Measurements from ENCODE around the gene KRT84. TPM values are rescaled to one million over a fixed set of nuclear protein-coding genes. Genes with fewer than 3 reads are reported as not detected.

Gene KRT84
- total RNA-seq, 1 experiment from 2014 or later, result not detected

DNA sequence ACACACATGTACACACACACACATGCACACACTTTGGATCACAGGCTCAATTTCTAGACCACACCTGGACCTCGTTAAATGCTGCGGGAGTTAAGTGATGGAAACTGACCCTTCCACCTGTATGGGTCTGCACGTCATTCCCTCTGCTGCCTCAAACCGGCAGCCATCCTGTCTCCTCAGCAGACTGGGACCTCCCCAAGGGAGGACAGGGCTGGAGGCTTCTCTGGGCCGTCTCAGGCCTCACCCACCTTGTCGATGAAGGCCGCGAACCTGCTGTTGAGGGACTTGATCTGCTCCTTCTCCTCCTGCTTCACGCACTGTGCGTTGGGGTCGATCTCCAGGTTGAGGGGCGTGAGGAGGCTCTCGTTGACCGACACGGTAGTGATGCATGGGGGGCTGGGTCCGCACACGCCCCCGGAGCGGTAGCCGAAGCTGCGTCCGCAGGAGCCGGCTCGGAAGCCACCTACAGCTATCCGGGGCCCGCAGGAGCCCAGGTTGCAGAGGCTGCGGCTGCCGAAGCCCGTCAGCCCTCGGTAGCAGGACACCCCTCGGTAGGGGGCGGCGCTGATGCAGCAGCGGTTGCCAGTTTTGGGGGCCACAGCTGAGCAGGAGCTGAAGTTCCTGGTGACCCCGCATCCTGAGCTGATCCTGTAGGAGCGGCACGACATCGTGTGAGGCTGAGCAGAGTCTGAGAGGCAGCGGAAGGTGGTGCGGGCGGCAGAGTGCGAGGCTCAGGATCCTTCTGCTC lies 18.5 kb downstream of the KRT84 start, which contains the start of gene KRT85:
KRT85 (minus strand) TSS at position 744 of the 748 bp plus-strand sequence; CDS start at position 668, 76 bp downstream.
- POLR2A ChIA-PET, result no interaction called here
- CTCF ChIA-PET, result interaction anchor here (0.6 to 2.2 kb wide), 6 partner anchors 13 to 513 kb away, joined by 3 to 8 read pairs (median 3); no protein-coding TSS in a partner anchor
- ATAC-seq (no peak), DNase-seq (ENCODE audit: low spot score) (no peak)
- Mint-ChIP-seq H3K27me3 (ENCODE audit: low read depth) (no peaks in the 10 kb centered on the region), H3K4me1 (no peaks in the 10 kb centered on the region), H3K9me3 (no peaks in the 10 kb centered on the region), H3K4me3 (no peak within 1 kb of the TSS), H3K27ac (no peak within 1 kb of the TSS), H3K36me3 (no peaks in the 10 kb centered on the region)
- TF ChIP-seq ZNF219 (CRISPR knock-in tag; IDR thresholded peaks at IDR 0.05; ENCODE audit: borderline replicate concordance), result no peak
- TF ChIP-seq NR3C1 (CRISPR knock-in tag; conservative IDR thresholded peaks at IDR 0.05; ENCODE audit: low read depth), result no peak
- TF ChIP-seq, protein P1, sequence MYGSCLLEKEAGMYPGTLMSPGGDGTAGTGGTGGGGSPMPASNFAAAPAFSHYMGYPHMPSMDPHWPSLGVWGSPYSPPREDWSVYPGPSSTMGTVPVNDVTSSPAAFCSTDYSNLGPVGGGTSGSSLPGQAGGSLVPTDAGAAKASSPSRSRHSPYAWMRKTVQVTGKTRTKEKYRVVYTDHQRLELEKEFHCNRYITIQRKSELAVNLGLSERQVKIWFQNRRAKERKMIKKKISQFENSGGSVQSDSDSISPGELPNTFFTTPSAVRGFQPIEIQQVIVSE (CRISPR knock-in tag; IDR thresholded peaks at IDR 0.05; ENCODE audit: borderline replicate concordance), result no peak
- TF ChIP-seq ZNF121 (CRISPR knock-in tag; IDR thresholded peaks at IDR 0.05), result no peak
- no peak for TF ChIP-seq NFE2L1 (CRISPR knock-in tag; IDR thresholded peaks at IDR 0.05)
- no peak for TF ChIP-seq USF2 (CRISPR knock-in tag; IDR thresholded peaks at IDR 0.05)
- no peak for TF ChIP-seq ZNF416 (CRISPR knock-in tag; IDR thresholded peaks at IDR 0.05)
- no peak for TF ChIP-seq FOXJ3 (CRISPR knock-in tag; IDR thresholded peaks at IDR 0.05; ENCODE audit: borderline replicate concordance)
- no peak for TF ChIP-seq ZNF317 (CRISPR knock-in tag; IDR thresholded peaks at IDR 0.05; ENCODE audit: borderline replicate concordance, low read depth)
- no peak for TF ChIP-seq ZNF512 (CRISPR knock-in tag; IDR thresholded peaks at IDR 0.05; ENCODE audit: borderline replicate concordance)
- no peak for TF ChIP-seq FOXP1 (CRISPR knock-in tag; IDR thresholded peaks at IDR 0.05; ENCODE audit: borderline replicate concordance)
- TF ChIP-seq, protein P2, sequence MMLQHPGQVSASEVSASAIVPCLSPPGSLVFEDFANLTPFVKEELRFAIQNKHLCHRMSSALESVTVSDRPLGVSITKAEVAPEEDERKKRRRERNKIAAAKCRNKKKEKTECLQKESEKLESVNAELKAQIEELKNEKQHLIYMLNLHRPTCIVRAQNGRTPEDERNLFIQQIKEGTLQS (CRISPR knock-in tag; conservative IDR thresholded peaks at IDR 0.05), result no peak

- DNase-seq (ENCODE audit: low spot score), result no peak
- Mint-ChIP-seq H3K9me3 (no peaks in the 10 kb centered on the region), H3K27ac (no peak overlapping the region), H3K4me3 (no peak overlapping the region), H3K4me1 (no peaks in the 10 kb centered on the region), H3K36me3 (no peaks in the 10 kb centered on the region), H3K27me3 (ENCODE audit: low read depth) (no peaks in the 10 kb centered on the region)
- CTCF ChIA-PET, result interaction anchor here (0.7 to 1.5 kb wide), 6 partner anchors 31 to 506 kb away, joined by 4 to 5 read pairs (median 5); no protein-coding TSS in a partner anchor
- no peak for TF ChIP-seq SMAD4 (CRISPR knock-in tag; IDR thresholded peaks at IDR 0.05)
- TF ChIP-seq PRDM15 (CRISPR knock-in tag; IDR thresholded peaks at IDR 0.05), result no peak
- no peak for TF ChIP-seq TEAD4 (CRISPR knock-in tag; IDR thresholded peaks at IDR 0.05)
- TF ChIP-seq ZNF671 (CRISPR knock-in tag; IDR thresholded peaks at IDR 0.05), result no peak
- POLR2A ChIA-PET, result no interaction called here
- ATAC-seq, result no peak
These were observed 20.5 kb downstream of the KRT84 start for GRCh38 chr12:52364901-52365489.

Measured in WTC11 (cell line).